Stimulated activated CD8-positive, alpha-beta memory T cell treated with anti-CD3 and anti-CD28 coated beads, Interleukin-12 subunit alpha, Interleukin-12 subunit beta, amount 100 ng/mL, for 24 hours (primary cell): ENCODE data around the gene REL.
"Not testable (repeated sequence)": the region's sequence is repeated elsewhere in the genome, so short reads cannot be mapped to it uniquely, and the experiment has no call there.

Experiments used
- DNase-seq: peaks from one replicate; pipeline ENCODE4 v3.0.0-alpha.2; 2020; ENCODE audit errors: extremely low read depth

REL gene

DNA sequence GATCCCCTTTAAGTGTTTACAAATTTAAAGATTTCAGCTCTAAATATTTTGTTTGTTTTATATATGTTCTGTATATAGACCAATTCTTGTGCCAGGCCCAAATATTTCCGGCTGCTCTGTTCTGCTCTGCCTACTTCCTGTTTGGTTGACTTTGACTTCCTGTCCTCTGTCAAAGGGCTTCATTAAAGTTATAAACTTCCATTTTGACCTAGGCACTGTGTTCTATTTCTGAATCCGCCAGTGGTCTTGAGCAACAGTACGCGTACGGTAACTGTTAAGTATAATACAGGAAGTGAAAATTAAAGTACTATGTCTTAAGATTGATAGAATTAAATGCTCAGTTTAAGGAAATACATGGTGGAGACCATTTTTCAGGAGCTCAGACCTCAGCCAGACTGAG is 13.5 kb upstream of the REL start:
- DNase-seq, result no peak

DNA sequence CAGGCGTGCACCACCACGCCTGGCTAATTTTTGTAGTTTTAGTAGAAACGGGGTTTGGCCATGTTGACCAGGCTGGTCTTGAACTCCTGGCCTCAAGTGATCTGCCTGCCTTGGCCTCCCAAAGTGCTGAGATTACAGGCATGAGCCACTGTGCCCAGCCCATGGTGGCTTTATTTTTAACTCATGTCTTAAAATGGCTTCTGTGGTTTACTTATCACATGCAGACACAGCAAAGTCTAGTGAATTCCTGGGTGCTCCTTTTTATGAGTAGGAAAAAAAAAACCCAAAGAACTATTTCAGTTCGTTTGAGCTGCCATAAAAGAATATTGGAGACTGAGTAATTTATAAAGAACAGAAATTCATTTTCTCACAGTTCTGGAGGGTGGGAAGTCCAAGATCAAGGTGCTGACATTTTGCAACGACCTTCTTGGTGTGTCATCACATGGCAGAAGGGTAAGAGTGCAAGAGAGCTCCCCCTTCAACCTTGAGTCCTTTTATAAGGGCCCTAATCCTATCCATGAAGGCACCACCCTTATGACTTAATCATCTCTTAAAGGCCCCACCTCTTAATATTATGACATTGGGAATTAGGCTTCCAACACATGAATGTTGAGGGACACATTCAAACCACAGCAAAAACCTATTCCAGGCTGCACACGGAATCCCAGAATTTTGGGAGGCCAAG is 12.6 kb upstream of the REL start:
- DNase-seq, result no peak

DNA sequence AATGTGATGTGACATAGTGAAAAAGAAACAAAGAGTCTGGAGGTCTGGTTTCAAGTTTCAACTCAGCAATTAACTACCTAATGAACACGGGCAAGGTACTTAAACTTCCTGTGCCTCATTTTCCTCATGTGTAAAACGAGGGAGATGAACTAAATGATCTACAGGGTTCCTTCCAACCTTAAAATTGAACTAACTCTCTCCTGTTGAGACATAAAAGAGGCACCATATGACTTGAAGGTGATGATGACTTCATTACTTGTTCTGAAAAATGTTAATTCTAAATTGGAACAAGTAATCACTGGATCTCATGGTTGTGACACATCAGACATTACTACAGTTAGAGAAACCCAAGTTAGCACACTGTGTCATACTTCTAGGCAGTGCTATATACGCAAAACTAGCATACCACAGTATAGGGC is 8.9 kb upstream of the REL start:
- no peak for DNase-seq

DNA sequence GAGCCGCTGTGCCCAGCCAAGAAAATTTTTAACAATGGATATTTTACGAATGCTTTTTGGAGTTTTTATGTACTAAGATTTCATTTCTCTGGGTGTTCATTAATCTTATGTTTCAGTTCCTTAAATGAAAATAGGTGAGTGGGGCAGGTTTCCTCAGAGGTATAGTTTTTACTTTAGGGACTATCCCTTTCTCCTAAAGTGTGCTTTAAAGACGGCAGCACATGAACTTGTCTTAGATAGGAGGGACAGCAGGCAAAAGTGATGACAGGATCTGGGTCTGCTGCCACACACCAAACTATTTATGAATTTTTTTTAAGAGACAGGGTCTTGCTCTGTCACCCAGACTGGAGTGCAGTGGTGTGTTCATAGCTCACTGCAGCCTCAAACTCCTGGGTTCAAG is 8.0 kb upstream of the REL start:
- DNase-seq, result no peak

DNA sequence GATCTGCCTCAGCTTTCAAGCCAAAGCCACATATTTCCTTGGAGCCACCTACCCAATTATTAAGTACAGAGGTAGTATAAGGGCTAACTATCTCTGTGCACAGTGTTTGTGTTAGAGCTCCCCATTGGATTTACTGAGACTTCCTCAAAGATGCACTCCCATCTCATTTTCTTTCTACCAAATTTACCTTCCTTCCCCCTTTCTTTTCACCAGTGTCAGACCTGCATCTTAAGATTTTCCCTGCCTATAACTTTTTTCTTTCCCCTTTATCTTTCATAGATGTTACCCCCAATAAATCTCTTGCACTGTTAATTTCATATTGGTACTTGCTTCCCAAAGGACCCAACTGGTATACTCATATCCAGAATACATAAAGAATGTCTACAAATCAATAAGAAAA is 5.9 kb upstream of the REL start:
- no peak for DNase-seq

DNA sequence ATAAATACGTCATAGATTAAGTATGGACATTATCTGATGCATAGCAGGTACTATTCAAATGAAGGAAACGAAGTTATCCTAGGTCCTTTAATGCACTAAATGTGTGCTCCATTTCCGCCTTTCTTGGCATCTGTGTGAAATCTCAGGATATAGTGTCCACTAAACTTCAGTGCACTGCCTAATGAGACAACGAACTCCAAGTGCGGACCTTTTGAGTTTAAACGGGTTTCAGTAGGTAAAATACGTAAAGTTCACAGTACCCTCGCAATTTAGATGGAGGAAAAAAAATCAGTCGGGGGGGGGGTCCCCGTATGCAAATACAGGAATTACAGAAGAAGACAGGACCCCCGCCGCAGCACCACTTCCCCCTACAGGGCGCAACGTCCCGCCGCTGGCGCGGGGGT is 729 bp upstream of the REL start:
- no peak for DNase-seq

DNA sequence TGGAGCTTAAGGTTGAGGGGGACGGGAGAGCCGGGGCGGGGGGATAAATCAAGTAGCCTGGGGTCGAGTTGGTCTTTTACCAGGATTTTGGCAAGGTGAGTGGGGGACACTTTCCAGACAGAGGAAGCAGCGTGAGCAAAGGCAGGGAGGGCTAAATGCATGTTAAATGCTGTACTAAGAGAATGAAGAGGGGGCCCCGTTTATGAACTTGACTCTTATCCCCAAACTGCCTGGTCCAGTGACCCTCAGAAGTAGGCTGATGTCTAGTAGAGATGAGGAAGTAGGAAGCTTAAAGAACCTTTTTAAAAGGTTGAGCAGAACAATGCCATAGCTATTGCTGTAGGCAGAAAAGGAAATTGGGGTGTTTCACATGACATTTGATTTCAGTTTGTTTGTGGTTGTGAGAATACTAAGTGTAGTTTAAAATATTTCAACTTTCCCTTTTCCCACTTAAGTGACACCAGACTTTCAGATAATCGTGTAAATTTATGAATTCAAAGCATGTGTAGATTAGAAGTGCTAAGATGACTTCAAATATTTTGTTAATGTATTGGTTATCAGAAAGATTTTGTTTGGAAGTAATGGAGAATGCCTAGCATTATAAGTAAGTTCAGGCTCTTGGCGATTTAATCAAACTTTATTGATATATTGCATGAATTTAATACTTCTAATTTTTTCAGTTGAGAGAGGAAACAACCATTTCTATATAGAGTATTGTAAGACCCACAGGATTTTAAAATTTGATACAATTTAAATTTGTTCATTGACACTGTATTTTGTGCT is 1.8 kb downstream of the REL start:
- DNase-seq, result no peak

DNA sequence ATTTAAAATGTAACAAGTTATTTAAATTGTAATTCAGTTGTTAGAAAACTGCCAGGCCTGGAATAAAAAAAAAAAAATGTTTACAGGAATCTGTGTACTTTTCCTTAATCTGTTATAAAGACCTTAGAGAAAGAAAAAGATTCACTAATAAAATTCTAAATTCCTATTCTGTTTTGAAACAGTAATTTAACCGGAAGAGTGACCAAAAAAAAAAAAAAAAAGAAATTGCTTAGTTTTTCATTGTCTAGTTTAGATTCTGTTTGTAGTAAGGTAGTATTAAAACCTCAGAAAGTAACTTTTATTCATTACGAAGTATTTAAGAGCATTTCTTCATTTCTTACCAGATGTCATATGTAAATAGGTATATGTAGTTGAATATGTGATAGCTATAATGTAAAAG is 2.5 kb downstream of the REL start:
- DNase-seq, result no peak

DNA sequence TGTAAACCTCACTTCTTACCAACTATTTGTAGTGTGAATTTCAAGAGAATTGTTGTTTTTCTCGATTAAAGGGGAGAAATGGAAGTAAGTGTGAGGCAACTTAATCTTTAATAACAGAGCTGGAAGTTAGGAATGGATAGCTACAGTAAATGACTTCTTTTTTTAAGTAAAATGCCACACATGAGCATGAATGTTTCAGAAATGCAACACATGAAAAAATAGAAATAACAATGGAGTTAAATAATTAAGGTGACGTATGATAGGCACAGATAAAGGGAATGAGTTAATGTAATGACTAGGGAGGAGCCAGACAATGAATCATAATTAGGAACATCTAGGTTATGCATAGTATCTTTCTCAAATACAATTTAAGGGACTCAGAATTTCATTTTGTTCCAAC is 3.4 kb downstream of the REL start:
- DNase-seq, result no peak

DNA sequence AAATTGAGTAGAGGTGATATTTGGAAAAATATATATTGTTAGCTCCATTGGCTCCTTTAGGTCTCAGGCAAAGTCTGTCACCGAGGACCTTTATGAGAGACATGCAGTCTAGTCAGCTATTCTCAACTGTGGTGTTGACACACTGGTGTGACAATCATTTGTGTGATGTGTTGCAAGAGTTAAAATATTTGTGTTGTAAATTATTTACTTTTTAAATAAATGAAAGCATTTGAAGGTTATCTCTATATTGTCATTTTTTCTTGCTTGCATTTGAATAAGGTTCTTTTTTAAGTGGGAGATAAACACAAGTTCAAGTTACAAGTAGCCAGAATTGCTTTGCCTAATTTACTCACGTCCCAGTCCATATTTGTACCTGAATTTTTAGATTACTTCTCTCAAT is 4.3 kb downstream of the REL start:
- DNase-seq, result no peak

DNA sequence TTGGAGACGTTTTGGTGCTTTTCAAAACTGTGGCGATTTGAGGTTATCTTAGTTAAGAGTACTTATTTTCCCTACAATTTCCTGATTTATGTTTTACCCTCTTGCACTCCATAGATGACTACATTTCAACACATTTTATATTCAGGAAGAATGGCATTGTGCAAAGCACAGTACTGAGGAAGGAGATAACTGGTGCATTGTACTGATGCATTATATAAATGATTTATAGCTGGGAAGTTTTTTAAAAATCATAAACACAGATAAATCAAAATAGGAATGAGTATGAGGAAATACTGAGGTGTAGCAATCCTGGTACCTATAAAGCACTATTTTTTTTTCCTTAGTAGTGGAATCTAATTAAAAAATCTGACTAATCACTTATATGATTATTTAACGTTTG is 5.6 kb downstream of the REL start:
- DNase-seq, result no peak

DNA sequence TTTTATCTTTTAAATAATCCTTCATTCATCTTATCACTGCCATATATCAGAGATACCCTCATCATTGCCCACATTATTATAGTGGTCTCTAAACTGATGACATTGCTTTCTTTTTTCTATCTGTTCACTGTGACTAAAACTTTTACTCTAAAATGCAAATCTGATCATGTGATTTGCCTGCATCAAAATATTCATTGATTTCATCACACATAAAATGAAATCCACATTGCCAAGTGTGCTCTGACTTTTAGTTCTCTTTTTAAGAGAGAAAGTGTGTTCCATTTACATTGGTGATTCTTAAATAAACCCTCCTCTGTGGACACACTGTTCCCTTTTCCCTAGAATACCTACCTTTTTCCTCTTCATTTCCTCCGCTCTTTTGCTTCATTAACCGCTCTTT is 7.5 kb downstream of the REL start:
- no peak for DNase-seq

DNA sequence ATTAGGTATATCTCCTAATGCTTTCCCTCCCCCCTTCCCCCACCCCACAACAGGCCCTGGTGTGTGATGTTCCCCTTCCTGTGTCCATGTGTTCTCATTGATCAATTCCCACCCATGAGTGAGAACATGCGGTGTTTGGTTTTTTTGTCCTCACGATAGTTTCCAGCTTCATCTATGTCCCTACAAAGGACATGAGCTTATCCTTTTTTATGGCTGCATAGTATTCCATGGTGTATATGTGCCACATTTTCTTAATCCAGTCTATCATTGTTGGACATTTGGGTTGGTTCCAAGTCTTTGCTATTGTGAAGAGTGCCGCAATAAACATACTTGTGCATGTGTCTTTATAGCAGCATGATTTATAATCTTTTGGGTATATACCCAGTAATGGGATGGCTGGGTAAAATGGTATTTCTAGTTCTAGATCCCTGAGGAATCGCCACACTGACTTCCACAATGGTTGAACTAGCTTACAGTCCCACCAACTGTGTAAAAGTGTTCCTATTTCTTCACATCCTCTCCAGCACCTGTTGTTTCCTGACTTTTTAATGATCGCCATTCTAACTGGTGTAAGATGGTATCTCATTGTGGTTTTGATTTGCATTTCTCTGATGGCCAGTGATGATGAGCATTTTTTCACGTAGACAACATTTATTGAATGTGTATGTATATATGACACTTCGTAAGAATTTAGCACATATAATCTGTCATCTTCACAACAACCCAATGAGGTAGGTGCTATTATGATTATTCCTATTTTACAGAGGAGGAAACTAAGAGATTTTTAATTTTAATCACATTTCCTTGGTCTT is 8.4 kb downstream of the REL start:
- DNase-seq, result not testable (repeated sequence)

DNA sequence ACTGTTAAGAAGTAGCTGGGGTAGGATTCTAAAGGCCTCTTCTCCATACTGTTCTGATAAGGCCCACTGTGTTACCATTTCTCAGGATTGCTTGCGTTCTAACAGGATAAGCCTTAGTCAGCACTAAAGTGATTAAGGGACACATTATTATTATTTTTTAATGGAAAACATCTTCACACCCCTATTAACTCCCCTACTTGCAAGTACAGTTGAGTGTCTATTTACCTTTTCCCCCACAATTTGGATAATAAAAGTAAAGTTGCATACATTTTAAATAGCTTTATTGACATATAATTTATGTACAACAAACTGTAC is 9.0 kb downstream of the REL start:
- no peak for DNase-seq

DNA sequence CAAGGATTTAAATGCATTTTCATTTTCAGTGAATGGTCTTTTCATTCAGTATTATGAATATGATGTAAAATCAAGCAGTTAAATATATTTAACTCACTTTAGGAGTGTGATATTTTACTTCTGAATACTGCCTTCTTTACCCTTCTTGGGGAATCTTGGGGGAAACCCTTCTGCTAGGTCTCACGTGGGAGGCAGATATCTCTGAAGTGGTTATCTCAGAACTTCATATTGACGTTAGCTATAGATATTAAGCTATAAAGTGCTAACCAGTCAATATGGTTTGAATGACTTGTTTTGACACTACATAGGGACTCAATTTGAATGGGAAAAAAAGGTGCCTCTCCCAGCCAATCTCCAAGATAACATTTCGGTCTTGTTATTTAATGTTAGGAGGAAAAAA is 9.8 kb downstream of the REL start:
- no peak for DNase-seq

DNA sequence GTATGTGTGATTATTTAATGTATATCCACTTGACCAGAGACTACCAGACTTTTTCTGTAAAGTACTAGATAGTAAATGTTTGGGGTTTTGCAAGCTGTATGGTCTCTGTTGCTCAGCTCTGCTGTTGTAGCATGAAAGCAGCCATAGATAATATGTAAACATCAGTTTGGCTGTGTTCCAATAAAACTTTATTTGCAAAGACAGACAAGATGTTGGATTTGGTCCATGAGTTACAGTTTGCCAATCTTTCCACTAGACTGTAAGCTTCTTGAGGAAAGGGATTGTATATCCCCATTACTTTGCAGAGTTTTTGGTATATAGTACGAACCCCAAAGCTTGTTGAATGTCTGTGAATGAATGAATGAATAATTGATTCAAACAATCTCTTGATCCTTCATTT is 17.2 kb downstream of the REL start:
- DNase-seq, result no peak

DNA sequence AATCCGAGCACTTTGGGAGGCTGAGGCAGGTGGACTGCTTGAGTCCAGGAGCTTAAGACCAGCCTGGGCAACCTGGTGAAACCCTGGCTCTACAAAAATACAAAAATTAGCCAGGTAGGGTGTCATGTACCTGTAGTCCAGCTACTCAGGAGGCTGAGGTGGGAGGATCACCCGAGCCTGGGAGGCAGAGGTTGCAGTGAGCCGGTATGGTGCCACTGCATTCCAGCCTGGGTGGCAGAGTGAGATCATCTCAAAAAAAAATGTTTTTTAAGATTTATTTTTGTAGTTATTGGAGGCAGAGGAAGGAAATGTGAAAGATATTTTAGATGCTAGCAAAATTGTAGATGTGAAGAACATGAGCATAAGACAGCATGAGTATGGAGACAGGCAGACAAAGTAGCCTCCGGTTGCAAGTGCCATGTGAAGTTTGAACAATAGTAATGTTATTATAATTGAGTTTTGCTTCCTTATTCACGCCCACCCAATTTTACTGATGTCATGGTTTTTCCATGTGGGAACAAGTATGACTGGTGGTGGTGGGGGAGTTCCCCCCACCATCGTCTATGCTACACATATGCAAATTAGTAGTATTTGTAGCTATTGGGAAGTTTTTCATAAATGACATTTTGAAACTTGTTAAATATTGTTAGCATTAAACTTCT is 18.0 kb downstream of the REL start:
- DNase-seq, result peak; percentile 31

DNA sequence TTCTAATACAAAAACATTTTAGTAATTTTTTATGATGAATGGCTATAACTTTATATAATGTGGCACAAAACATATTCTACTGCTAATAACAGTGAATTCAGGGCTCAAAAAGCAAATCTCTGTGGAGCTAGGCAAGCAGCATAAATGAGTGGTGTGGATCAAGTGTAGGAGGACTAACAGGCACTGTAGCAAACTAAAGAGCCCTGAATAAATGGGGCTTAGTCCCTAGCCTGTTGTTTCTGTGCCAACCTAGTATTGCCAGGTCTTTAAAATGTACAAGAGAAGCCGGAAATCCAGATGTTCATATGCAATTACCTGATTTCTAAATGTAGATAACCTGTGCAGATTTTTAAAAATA is 18.5 kb downstream of the REL start:
- DNase-seq, result no peak

DNA sequence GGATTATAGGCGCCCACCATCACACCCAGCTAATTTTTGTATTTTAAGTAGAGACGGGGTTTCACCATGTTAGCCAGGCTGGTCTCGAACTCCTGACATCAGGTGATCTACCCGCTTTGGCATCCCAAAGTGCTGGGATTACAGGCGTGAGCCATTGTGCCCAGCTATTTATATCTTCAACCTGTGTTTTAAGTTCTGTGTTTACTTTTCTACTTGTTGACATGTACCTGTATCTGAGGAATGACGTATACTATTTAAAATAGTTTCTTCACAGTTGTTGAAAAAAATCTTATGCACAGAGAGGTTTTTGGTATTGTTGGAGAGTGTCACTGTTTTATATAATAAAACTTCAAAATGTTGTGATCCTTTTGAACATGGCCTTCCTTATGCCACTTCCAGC is 19.9 kb downstream of the REL start:
- not testable (repeated sequence) for DNase-seq

DNA sequence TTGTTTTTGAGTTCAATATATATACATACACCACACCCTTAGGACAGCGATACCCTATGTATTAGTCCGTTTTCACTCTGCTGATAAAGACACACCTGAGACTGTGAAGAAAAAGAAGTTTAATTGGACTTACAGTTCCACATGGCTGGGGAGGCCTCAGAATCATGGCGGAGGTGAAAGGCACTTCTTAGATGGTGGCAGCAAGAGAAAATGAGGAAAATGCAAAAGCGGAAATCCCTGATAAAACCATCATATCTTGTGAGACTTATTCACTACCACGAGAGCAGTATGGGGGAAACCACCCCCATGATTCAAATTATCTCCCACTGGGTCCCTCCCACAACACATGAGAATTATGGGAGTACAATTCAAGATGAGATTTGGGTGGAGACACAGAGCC is 24.5 kb downstream of the REL start:
- not testable (repeated sequence) for DNase-seq

DNA sequence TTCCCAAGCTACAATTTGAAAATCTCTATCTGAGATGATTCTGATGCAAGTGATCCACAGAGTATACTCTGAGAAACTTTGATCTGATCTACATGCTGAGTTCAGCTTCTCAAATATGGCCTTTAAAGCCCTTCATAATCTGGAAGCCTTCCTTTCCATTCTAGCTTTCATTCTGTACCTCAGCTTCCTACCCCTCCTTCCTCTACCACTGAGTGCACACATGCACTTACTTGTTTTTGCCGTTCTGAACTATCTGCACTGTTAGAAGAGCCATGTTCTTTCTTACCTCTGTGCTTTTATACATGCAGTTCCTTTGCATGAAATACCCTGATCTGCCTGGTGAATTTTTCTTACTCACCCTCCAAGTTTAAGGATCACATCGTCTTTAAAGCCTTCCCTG is 25.0 kb downstream of the REL start:
- no peak for DNase-seq

DNA sequence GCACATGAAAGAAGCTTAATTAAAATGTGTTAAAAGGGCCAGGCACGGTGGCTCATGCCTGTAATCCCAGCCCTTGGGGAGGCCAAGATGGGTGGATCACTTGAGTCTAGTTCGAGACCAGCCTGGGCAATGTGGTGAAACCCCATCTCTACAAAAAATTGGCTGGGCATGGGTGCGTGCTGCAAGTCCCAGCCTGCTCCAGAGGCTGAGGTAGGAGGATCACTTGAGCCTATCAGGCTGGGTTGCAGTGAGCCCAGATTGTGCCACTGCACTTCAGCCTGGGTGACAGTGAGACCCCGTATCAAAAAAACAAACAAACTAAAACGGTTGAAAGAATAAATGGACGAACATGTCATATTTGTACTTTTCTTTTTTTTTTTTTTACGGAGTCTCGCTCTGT is 26.0 kb downstream of the REL start:
- DNase-seq, result no peak
